DMS 273 (cell line): ENCODE measurements around the gene CACNG5.
A peak's percentile ranks its signal among the peaks of the same experiment; 100 is the strongest.

Source experiments
- DNase-seq: peaks from one replicate; lab custom pipeline; 2025; ENCODE audit not compliant: unreplicated experiment; lab: John Stamatoyannopoulos, UW

CACNG5 gene

DNA sequence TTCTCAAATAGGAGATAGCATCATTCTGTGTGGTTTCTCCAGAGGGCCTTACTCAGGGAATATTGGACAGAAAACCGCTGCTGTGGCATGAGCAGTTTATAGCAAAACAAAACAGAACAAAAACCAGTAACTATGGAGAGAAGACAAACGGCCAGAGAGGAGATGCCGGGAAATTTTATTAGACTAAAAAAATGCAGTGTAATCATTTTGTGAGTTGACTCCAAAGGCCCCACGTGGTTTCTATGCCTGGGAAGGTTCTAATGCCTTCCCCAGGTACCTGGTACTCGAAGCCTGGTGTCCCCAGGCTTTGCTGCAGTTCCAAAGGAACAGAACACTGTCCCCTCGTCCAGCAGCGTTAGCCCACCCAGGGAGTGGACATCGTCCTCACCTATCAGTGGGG lies 12.9 kb upstream of the CACNG5 start:
- no peak for DNase-seq

DNA sequence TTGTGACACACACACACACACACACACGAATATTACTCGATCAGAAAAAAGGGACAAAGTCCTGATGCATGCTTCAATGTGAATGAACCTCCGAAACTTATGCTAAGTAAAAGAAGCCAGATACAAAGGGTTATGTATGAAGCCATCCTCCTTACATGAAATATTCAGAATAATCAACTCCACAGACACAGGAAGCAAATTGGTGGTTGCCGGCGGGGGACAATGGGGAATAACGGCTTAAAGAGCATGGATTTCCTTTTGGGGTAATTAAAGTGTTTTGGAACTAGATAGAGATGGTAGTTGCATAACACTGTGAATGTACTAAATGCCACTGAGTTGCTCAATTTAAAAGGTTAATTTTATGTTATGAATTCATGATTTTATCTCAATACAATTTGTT lies 8.1 kb upstream of the CACNG5 start:
- no peak for DNase-seq

GRCh38 chr17:66829386-66829864 lies 5.5 kb upstream of the CACNG5 start:
- DNase-seq, result peak; percentile 94

DNA sequence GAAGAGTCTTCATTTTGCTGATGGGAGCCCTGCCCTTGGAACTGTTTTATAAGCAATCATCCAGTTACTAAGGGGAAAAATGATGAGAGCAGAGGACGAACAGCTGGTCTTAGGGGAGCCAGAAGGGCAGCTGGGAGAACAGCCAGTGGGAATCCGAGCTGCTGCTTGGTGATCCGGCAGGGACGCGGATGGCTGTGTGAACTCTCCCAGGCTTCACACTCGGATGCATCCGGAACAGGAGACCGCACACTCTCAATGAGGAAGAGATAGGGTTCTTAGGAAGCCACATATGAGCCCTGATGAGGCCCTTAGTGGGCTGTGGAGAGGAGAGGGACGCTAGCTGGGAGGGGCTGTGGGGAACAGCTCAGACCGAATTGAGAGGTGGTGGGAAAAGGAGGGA lies 5.0 kb upstream of the CACNG5 start:
- DNase-seq, result peak; percentile 96

- DNase-seq, result peak; percentile 83
These were observed 4.5 kb upstream of the CACNG5 start for GRCh38 chr17:66830451-66830850.

DNA sequence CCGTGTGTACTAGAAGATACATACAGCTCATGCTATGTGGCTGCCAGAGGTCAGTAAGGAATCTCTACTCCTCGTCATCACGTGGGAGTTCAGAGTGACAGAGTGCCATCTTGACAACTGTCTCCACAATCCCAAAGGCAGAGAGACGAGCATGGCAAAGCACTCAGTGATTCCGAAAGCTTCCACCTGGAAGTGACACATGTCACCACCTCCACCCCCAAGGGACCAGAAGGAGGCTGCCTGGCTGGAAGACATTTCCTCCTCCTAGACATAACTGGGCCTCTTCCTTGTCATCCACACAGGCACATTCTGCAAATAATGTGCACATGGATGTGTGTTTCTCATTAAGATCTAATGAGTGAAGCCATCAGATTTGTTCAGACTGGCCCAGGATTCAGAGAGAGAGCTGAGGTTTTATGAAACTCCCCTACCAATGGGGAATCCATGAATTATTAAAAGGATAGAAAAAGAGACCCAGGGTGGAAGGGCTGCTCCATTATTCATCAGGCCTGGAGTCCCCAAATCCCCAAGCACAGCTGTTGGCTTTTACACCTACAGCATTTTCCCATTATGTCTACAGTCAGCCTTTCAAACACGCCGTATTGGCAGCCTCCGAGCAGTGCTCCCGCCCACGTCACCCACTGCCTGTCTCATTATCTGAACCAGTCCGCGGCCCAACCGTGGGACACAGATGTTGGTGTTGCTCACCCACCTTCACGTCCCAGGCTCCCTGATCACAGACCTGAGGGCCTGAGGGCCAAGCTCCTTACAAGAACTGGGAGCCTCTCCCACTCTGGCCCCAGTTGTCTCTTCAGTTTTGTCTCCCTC lies 3.3 kb upstream of the CACNG5 start:
- DNase-seq, result peak; percentile 65

GRCh38 chr17:66833201-66833600 lies 1.7 kb upstream of the CACNG5 start:
- DNase-seq, result no peak

DNA sequence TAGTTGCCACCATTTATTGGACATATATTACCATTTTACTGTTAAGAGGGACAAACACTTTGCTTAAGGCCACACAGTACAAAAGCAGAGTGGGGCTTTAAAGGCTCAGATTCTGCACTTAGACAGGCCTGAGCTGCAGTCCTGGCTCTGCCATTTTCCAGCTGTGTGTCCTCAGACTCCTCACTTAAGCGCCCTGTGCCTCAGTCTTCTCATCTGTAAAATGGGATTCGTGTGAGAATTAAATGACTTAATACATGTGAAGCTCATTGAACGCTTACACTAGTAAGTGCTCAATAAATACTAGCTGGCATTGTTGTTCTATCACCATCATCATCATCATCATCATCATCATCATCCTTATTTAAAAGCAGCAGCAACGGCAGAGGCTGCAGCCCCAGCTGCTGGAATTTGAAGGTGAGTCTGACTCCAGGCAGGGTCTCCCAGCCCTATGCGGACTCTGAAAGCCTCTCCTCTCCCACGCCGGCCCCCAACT lies 445 bp upstream of the CACNG5 start:
- no peak for DNase-seq

- DNase-seq, result no peak
These were observed 559 bp downstream of the CACNG5 start for GRCh38 chr17:66835476-66835875.

DNA sequence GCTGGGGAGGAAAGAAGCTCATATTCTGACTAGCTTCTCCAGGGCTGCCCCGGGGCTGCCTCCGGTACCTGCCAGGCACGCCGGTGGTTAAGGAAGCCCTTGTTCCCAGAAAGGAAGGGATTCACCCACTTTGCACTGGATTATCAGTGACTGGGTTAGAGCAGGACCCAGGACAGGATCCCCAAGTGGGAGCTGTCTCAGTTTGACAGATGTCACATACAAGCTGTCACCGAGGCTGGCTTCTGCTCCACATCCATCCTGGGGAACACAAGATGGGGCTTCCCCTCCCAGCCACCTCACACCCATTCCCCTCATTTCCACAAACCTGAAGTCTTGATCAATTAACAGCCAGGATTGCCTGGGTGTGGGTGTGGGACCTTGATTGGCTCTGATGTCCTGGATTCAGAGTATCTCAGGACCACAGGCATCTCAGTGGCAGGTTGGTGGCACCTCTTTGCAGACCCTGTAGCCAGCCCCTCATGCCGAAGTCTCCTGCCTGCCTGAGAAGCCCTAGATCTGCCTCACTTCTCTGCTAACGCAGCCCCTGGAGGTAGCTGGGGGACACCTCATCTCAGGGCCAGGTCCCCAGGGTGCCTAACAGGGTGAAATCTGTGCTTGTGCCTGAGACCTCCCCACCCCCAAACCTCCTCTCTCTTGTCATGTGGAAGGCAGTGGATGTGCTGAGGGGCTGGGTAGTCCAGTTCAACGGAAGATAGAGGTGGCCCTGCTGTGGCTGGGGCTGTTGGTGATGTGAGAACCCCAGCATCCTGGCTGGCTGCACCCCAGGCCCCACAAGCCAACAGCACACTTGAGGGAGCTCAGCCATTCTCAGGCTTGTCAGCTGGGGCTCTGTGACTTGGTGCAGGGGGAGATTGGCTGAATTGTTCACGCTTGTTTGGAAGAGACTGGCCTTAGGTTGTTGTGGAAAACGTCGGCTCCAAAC lies 1.4 kb downstream of the CACNG5 start:
- no peak for DNase-seq

GRCh38 chr17:66837226-66837625 lies 2.3 kb downstream of the CACNG5 start:
- DNase-seq, result no peak

GRCh38 chr17:66837885-66838665 lies 3.2 kb downstream of the CACNG5 start:
- no peak for DNase-seq

DNA sequence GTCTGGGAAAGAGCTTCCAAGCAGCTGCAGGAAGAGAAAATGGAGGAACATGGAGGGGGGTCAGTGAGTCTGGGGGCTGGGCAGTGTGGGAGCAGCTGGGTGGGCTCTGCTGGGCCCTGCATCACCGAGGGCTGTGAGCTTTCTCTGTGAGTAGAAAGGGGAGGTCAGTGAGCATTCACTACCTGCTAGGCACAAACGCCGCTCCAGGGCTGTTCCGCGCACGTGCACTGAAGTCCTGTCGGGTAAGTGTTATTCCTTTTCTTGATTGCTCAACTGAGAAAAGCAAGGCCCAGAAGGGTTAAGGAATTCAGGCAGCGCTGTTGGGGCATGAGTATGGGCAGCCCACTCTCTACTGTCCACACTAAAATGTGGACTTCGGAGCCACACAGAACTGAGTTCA lies 4.7 kb downstream of the CACNG5 start:
- DNase-seq, result no peak

- no peak for DNase-seq
These were observed 5.1 kb downstream of the CACNG5 start for GRCh38 chr17:66840061-66840460.

GRCh38 chr17:66841328-66841727 lies 6.4 kb downstream of the CACNG5 start:
- DNase-seq, result no peak

DNA sequence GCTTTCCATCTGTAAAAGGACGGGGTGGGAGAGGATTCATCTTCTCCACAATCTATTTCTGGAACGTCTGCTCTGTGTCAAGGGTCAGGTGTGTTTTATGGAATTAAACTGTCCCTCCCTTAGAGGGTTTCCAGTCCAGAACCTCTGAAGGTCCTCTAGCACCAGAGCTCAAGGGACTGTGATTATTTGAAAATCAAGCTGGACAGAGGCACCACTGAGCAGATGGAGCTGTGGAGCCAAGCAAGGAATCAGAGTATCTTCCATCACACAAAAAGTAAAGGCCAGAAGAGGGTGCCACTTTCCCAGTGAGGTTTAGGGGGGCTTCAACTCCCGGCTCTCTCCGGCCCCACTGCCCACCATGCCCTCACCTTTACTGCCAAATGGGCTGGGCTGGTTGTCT lies 6.8 kb downstream of the CACNG5 start:
- no peak for DNase-seq

- DNase-seq, result no peak
These were observed 7.6 kb downstream of the CACNG5 start for GRCh38 chr17:66842505-66842904.

DNA sequence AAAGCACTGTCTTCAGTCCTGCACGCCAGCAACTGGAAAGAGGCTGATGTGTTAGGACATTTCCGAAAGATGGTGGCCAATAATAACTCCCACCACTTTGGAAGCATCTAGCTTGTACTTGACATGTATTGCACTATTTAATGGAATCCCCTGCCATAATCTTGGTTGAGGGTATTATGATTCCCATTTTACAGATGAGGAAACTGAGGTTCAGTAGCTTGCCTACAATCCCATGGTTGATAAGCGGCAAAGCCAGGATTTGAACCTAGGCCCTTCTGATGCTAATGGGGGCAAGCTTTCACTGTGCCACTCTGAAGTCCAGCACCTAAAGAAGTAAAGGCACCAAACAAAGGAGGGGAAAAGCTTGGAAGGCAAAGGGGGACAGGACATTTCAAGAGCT lies 8.0 kb downstream of the CACNG5 start:
- no peak for DNase-seq

DNA sequence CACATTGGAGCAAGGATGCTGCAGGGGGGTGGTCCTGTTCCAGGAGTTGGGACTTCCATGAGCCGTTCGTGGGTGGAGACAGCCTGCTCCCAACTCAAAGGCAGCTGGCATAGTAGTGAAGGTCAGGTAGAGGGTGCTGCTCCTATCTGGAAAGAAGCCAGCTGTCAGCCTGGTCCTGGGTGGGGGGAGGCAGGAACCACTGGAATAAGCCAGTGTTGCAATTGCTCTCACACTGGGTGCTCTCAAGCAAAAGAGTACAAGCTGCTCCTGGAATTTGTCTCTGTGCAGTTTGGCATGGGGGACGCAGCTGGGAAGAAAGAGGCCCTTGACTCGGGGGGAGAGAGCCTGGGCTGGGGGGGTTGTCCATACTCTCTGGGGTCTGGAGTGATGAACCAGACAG lies 8.7 kb downstream of the CACNG5 start:
- peak; percentile 31 for DNase-seq

GRCh38 chr17:66847704-66848103 lies 12.8 kb downstream of the CACNG5 start:
- DNase-seq, result no peak

DNA sequence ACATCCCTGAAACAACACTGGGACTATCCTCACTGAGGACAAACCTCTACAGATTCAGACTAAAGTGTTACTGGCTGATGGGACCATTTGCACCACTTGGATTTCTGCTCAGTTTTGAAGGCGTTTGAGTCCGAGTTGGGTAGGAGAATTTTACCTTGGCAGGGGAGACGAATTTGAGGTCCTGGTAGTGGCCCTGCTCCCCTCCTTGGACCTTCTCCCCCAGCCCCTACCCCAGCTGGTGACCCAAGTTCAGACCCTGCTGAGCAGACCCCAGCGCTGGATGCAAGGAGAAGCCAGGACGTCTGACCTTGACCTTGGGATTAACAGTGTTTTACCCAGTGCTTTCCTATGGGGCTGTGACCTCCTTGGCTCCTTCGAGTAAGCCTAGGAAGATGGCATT lies 13.6 kb downstream of the CACNG5 start:
- no peak for DNase-seq
